Prostate gland (tissue), 2 donors: Measurements from ENCODE around the gene FANK1.

Experiments used
- POLR2A ChIP-seq: fragments of 450-650 bp; IDR thresholded peaks from one replicate; pipeline ENCODE4 v1.6.1; 2016; ENCODE audit warnings: antibody characterized with exemption, mild to moderate bottlenecking
- POLR2AphosphoS5 ChIP-seq: sonication (generic); formaldehyde crosslinking; IDR thresholded peaks from one replicate; pipeline ENCODE4 v1.6.1; 2017; ENCODE audit warnings: antibody characterized with exemption
- TF ChIP-seq, protein P1 (sequence below), 4 experiments: fragments of 200-600 bp in 2 of 4; fragments of 450-650 bp in 2 of 4; sonication (generic) in 2 of 4; IDR thresholded peaks; 1 replicate in 3 of 4; 2 replicates in 1 of 4; pipeline ENCODE4 v1.5.1; 2016 to 2019; ENCODE audit warnings: antibody characterized with exemption in 4 of 4, mild to moderate bottlenecking in 2 of 4, moderate library complexity in 2 of 4

DNA sequence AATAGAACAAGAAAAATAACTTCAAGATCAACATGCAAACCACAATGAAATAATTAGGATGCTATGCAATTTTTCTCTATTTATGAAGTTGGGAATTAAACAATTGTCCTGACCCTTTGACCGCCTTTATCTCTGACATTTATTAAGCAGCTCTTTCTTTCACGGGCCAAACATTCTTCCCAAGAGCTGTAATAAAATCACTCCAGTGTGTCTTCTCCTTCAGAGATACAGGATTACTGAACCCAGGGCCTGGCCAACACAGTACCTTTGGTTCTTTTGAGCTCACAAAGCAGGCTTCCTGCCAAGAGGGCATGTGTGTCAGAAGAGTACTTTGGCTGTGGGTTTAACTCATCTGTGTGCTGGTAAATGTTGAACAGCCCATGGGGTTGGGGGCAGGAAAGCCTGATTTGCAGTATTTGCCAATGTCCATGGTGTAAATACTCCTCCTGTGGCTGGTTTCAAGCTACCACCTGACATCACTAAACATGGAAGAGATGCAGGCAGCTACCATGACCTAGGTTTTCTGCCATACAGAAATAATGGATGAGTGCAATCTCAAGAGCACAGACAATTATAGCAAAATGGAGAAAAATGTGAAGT lies 121.7 kb downstream of the FANK1 start:
- TF ChIP-seq, protein P1, sequence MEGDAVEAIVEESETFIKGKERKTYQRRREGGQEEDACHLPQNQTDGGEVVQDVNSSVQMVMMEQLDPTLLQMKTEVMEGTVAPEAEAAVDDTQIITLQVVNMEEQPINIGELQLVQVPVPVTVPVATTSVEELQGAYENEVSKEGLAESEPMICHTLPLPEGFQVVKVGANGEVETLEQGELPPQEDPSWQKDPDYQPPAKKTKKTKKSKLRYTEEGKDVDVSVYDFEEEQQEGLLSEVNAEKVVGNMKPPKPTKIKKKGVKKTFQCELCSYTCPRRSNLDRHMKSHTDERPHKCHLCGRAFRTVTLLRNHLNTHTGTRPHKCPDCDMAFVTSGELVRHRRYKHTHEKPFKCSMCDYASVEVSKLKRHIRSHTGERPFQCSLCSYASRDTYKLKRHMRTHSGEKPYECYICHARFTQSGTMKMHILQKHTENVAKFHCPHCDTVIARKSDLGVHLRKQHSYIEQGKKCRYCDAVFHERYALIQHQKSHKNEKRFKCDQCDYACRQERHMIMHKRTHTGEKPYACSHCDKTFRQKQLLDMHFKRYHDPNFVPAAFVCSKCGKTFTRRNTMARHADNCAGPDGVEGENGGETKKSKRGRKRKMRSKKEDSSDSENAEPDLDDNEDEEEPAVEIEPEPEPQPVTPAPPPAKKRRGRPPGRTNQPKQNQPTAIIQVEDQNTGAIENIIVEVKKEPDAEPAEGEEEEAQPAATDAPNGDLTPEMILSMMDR (IDR thresholded peaks at IDR 0.05), result no peak
- TF ChIP-seq POLR2A (no peak), POLR2AphosphoS5 (no peak)
